C4-2B (cell line): ENCODE data around the gene SOX6.

Experiments
- ZFX ChIP-seq: fragments of 450-650 bp; IDR thresholded peaks from 2 replicates; pipeline ENCODE4 v1.6.1; 2017
- TF ChIP-seq, protein P1 (sequence below): fragments of 450-650 bp; conservative IDR thresholded peaks from 2 replicates; pipeline ENCODE4 v1.5.1; 2017; ENCODE audit warnings: mild to moderate bottlenecking

DNA sequence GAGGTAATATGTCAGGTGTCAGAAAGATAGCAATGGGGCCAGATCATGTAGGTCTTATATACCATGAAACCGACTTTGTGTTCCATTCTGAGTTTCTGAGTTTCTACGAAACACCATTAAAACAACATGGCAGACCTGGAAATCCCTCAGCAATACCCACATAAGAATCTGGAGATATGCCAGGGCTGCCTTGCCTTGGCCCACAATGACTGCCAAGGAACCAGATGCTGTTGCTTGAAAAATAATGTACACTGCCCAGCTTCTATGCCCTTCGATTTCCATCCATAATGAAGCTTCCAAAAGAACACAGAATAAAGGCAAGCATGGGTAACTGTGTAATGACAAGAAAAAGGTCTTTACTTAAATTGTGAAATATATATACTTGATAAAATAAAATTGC, 277.4 kb downstream of the SOX6 start:
- TF ChIP-seq, protein P1, sequence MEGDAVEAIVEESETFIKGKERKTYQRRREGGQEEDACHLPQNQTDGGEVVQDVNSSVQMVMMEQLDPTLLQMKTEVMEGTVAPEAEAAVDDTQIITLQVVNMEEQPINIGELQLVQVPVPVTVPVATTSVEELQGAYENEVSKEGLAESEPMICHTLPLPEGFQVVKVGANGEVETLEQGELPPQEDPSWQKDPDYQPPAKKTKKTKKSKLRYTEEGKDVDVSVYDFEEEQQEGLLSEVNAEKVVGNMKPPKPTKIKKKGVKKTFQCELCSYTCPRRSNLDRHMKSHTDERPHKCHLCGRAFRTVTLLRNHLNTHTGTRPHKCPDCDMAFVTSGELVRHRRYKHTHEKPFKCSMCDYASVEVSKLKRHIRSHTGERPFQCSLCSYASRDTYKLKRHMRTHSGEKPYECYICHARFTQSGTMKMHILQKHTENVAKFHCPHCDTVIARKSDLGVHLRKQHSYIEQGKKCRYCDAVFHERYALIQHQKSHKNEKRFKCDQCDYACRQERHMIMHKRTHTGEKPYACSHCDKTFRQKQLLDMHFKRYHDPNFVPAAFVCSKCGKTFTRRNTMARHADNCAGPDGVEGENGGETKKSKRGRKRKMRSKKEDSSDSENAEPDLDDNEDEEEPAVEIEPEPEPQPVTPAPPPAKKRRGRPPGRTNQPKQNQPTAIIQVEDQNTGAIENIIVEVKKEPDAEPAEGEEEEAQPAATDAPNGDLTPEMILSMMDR: no peak
- TF ChIP-seq ZFX: no peak
